Raji (cell line): ENCODE results near the gene MRPL10.

Source experiments
- POLR2A ChIP-seq: IDR thresholded peaks from 2 replicates; pipeline ENCODE4 v1.6.1; 2011; ENCODE audit warnings: low read depth, low read length, control low read depth; ENCODE audit not compliant: insufficient read depth

Gene MRPL10

GRCh38 chr17:47834756-47835155 is 3.4 kb upstream of the MRPL10 start:
- TF ChIP-seq POLR2A: no peak

GRCh38 chr17:47831934-47832327 is 590 bp upstream of the MRPL10 start:
- no peak for TF ChIP-seq POLR2A

DNA sequence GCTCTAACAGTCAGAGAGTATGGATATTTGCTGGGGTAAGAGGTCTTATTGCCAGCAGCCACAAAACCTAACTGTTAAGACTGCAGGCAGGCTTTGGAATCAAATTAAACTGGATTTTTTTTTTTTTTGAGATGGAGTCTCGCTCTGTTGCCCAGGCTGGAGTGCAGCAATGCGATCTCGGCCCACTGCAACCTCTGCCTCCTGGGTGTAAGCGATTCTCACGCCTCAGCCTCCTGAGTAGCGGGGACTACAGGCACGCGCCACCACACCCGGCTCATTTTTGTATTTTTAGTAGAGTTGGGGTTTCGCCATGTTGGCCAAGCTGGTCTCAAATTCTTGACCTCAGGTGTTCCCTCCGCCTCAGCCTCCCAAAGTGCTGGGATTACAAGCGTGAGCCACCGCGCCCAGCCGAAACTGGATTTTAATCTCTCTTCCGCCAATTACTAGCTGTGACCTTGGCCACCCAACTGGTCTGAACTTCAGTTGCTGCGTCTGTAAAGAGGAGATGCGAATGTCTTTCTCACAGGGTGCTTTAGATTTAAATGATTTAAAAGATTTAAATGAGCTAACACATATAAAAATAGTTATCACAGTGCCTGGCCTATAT is 842 bp downstream of the MRPL10 start:
- TF ChIP-seq POLR2A: no peak

GRCh38 chr17:47829870-47830269 is 1.5 kb downstream of the MRPL10 start:
- no peak for TF ChIP-seq POLR2A

- TF ChIP-seq POLR2A: no peak
These were observed 7.8 kb downstream of the MRPL10 start for GRCh38 chr17:47823519-47823918.

DNA sequence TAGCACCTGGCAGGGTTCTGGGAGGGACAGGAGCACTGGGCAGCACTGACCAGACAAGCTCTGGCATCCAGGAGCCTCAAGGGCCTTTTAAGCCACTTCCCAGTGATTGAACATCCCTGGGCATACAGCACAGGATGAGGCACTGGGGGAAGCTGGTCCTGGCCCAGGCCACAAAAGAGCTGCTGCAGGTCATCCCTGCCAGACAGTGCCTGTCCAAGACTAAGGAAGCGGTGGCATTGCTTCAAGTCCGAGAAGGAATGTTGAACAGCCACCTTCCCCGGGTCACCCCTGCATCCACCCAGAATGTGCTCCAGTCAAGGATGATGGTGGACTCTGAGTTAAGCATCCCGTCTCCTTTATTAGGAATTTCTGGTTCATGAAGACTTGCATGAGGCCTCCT is 8.6 kb downstream of the MRPL10 start:
- TF ChIP-seq POLR2A: no peak

GRCh38 chr17:47821424-47822391 is 9.6 kb downstream of the MRPL10 start, which contains the start of gene OSBPL7:
Gene OSBPL7, minus strand, starts transcription at chr17:47821794. Its CDS starts 1,516 bp downstream, at chr17:47820278.
- peak; percentile 92 for TF ChIP-seq POLR2A

GRCh38 chr17:47821031-47821423 is 10.3 kb downstream of the MRPL10 start:
- no peak for TF ChIP-seq POLR2A

GRCh38 chr17:47820033-47820789 is 11.1 kb downstream of the MRPL10 start:
- no peak for TF ChIP-seq POLR2A

GRCh38 chr17:47819475-47819874 is 11.9 kb downstream of the MRPL10 start:
- no peak for TF ChIP-seq POLR2A

DNA sequence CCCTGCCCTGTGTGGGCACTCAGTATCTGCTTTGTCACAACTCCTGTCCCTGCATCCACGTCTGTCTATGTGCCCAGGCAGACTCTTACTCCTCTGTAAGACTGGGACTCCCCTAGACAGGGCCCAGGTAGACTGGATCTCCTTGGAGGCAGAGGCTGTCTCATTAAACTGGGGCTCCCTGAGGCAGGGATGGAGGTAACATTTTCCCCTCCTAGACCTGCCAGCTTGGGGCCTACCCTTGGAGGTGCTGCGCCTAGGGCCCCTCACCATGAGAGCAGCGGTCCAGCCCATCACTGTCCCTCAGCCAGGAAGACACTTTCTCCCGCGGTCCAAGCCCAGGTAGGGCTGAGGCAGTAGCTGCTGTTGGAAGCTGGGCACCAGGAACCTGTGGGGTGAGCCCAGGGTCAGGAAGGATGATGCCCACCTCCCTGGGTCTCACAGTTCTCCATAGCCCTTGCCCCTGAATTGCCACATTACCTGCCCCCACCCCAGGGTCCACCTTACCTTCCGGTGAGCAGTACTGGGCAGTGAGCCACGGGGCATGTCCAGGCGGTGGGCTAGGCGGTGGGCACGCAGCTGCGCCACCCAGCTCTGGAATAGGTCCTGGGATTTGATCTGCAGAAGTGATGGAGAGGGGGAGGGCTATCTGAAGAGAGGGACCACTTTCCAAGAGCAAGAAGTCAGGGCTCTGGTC is 13.2 kb downstream of the MRPL10 start:
- TF ChIP-seq POLR2A: no peak

GRCh38 chr17:47816947-47817346 is 14.4 kb downstream of the MRPL10 start:
- TF ChIP-seq POLR2A: no peak

GRCh38 chr17:47816111-47816735 is 15.1 kb downstream of the MRPL10 start:
- TF ChIP-seq POLR2A: no peak

- TF ChIP-seq POLR2A: no peak
These were observed 16.0 kb downstream of the MRPL10 start for GRCh38 chr17:47815106-47815918.

DNA sequence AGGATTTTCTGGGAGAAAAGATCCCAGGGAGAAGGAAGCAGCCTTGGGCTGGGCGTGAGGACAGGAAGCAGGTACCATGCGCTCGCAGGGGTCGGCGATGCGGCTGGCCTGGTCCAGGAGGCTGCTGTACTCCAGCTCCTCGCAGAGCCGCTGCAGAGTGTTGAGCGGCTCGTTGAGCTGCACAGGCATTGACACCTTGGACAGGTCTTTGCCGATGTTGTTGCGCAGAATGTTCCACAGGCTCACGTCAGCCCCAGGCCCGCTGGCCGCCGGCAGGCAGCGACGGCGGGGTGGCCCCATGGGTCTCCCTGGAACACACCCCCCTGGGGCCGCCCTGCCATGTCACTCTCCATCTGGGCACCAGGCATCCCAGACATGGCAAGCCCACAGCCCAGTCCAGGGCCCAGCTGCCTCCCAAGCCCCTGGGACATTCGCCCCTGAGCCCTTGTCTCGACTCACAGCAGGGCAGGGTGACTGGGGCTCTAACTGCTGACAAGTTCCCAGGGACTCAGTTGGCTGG is 17.8 kb downstream of the MRPL10 start:
- no peak for TF ChIP-seq POLR2A
